PC-3 (cell line): ENCODE measurements around the gene APEX2. TPM values are rescaled to one million over a fixed set of nuclear protein-coding genes. Genes with fewer than 3 reads are reported as not detected.

Experiments
- ATAC-seq: fragments of 200-7000 bp; cut with Tn5 transposase; 2 replicates; pipeline ENCODE4 v1.9.1; 2020; ENCODE audit warnings: mild to moderate bottlenecking, moderate library complexity
- BruUV-seq: library from RNA; stranded (reverse); fragments of 400-500 nt; replicated peaks from 2 replicates; lab custom pipeline; 2021; lab: Mats Ljungman, UMichigan
- CTCF ChIA-PET: fragments of 300-600 bp; sonication (Branson Sonifier 250); formaldehyde crosslinking; loops from one replicate; lab custom pipeline; 2022; ENCODE audit warnings: antibody characterized with exemption; lab: Charles Lee
- POLR2A ChIA-PET: fragments of 300-600 bp; sonication (Branson Sonifier 250); formaldehyde crosslinking; loops from one replicate; lab custom pipeline; 2022; ENCODE audit warnings: antibody characterized with exemption; ENCODE audit not compliant: unreplicated experiment; lab: Charles Lee
- DNase-seq: peaks from one replicate; pipeline ENCODE4 v3.0.0-alpha.2; 2015
- H2AFZ ChIP-seq: fragments of 300-600 bp; sonication (generic); 2 replicates; pipeline ENCODE4 v1.6.0; 2016; ENCODE audit warnings: antibody characterized with exemption, low read length
- H3F3A ChIP-seq: fragments of 300-600 bp; sonication (generic); one replicate; pipeline ENCODE4 v1.6.0; 2017; ENCODE audit warnings: antibody characterized with exemption, low read length, control low read depth, mild to moderate bottlenecking; ENCODE audit not compliant: unreplicated experiment
- H3K27ac ChIP-seq: fragments of 300-600 bp; sonication (generic); 2 replicates; pipeline ENCODE4 v1.5.1; 2016; ENCODE audit warnings: mild to moderate bottlenecking, low read length
- H3K27me3 ChIP-seq: fragments of 300-600 bp; sonication (generic); 2 replicates; pipeline ENCODE4 v1.6.1; 2016; ENCODE audit warnings: low read length, mixed read lengths
- H3K36me3 ChIP-seq: fragments of 300-600 bp; sonication (generic); 2 replicates; pipeline ENCODE4 v1.6.1; 2016; ENCODE audit warnings: low read depth, mixed run types, low read length, mixed read lengths
- H3K4me1 ChIP-seq: fragments of 300-600 bp; sonication (generic); 2 replicates; pipeline ENCODE4 v1.5.1; 2016; ENCODE audit warnings: low read length; ENCODE audit not compliant: insufficient read depth
- H3K4me2 ChIP-seq: fragments of 300-600 bp; sonication (generic); 2 replicates; pipeline ENCODE4 v1.6.0; 2016; ENCODE audit warnings: low read length
- H3K4me3 ChIP-seq: fragments of 300-600 bp; sonication (generic); 2 replicates; pipeline ENCODE4 v1.5.1; 2016; ENCODE audit warnings: mild to moderate bottlenecking, low read length, mixed read lengths
- H3K79me2 ChIP-seq: fragments of 300-600 bp; sonication (generic); 2 replicates; pipeline ENCODE4 v1.6.1; 2017; ENCODE audit warnings: low read length, mixed read lengths
- H3K9ac ChIP-seq: fragments of 300-600 bp; sonication (generic); 2 replicates; pipeline ENCODE4 v1.6.0; 2016; ENCODE audit warnings: mild to moderate bottlenecking, low read length
- H3K9me2 ChIP-seq: fragments of 300-600 bp; sonication (generic); replicated peaks from 2 replicates; pipeline ENCODE4 v1.6.1; 2016; ENCODE audit warnings: mixed run types, low read length, mixed read lengths
- H3K9me3 ChIP-seq: fragments of 300-600 bp; sonication (generic); 2 replicates; pipeline ENCODE4 v1.6.1; 2016; ENCODE audit warnings: low read length, mixed read lengths
- H4K20me1 ChIP-seq: fragments of 300-600 bp; sonication (generic); 2 replicates; pipeline ENCODE4 v1.6.1; 2016; ENCODE audit warnings: low read length, mixed read lengths
- EZH2 ChIP-seq: fragments of 300-600 bp; sonication (generic); IDR thresholded peaks from one replicate; pipeline ENCODE4 v1.6.1; 2017; ENCODE audit warnings: antibody characterized with exemption, mild to moderate bottlenecking, low read length; ENCODE audit not compliant: unreplicated experiment
- EZH2phosphoT487 ChIP-seq: fragments of 300-600 bp; sonication (generic); IDR thresholded peaks from 2 replicates; pipeline ENCODE4 v1.6.1; 2018; ENCODE audit warnings: mild to moderate bottlenecking, antibody characterized with exemption, low read length, borderline replicate concordance
- intact Hi-C: fragments of 100-400 bp; cut with micrococcal nuclease; formaldehyde crosslinking; loops from 2 replicates; pipeline ENCODE4 v1.9.0; 2023
- total RNA-seq: library from RNA; depleted of rRNA; stranded (reverse); fragments of >200 nt; gene quantifications from 2 replicates; pipeline ENCODE4 v1.2.3, GENCODE V29; 2014
- TF ChIP-seq, protein P1 (sequence below): fragments of 300-600 bp; sonication (generic); conservative IDR thresholded peaks from 2 replicates; pipeline ENCODE4 v1.5.1; 2017; ENCODE audit warnings: antibody characterized with exemption, low read depth, mild to moderate bottlenecking, low read length

Gene APEX2
- total RNA-seq, 1 experiment from 2014 or later, result 24.7 TPM

DNA sequence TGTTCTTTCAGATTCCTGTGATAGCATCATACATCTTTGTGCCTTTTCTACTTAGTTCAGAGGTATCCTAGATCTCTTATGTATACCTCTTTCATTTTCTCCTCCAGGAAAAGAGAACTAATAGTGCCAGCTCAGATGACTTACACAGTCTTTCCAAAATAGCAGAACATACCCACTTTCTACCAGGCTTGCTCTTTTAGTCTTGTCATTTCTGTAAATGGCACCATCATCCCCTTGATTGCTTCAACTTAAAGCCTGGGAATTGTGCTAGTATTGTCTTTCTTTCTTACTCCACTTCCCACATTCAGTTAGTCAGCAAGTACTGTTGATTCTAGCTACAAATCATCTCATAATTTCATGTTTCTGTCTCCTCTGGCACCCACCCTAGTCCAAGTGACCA is 5.1 kb downstream of the APEX2 start:
- Histone ChIP-seq H3K9ac (no peak overlapping the region), H3K4me3 (no peak overlapping the region), H3K27ac (peak overlapping the region; percentile 97), H2AFZ (no peak overlapping the region), H4K20me1 (no peaks in the 10 kb centered on the region), H3K4me1 (peaks cover 85% of the 10 kb centered on the region), H3K9me2 (no peaks in the 10 kb centered on the region), H3K27me3 (no peaks in the 10 kb centered on the region), H3K9me3 (no peaks in the 10 kb centered on the region), H3K4me2 (no peak overlapping the region), H3K36me3 (peaks cover 38% of the 10 kb centered on the region), H3K79me2 (peaks cover 55% of the 10 kb centered on the region), H3F3A (peaks cover 5% of the 10 kb centered on the region)
- intact Hi-C loops, result loop anchor here (10.0 kb wide), 2 partner anchors 200 to 960 kb away; partner anchors contain the start of genes MAGED2 and PHF8
- ATAC-seq (no peak), DNase-seq (no peak)
- no TSS peak for BruUV-seq
- POLR2A ChIA-PET, result no interaction called here
- CTCF ChIA-PET, result no interaction called here
- TF ChIP-seq, protein P1, sequence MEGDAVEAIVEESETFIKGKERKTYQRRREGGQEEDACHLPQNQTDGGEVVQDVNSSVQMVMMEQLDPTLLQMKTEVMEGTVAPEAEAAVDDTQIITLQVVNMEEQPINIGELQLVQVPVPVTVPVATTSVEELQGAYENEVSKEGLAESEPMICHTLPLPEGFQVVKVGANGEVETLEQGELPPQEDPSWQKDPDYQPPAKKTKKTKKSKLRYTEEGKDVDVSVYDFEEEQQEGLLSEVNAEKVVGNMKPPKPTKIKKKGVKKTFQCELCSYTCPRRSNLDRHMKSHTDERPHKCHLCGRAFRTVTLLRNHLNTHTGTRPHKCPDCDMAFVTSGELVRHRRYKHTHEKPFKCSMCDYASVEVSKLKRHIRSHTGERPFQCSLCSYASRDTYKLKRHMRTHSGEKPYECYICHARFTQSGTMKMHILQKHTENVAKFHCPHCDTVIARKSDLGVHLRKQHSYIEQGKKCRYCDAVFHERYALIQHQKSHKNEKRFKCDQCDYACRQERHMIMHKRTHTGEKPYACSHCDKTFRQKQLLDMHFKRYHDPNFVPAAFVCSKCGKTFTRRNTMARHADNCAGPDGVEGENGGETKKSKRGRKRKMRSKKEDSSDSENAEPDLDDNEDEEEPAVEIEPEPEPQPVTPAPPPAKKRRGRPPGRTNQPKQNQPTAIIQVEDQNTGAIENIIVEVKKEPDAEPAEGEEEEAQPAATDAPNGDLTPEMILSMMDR, result no peak
- no peak for TF ChIP-seq EZH2phosphoT487

DNA sequence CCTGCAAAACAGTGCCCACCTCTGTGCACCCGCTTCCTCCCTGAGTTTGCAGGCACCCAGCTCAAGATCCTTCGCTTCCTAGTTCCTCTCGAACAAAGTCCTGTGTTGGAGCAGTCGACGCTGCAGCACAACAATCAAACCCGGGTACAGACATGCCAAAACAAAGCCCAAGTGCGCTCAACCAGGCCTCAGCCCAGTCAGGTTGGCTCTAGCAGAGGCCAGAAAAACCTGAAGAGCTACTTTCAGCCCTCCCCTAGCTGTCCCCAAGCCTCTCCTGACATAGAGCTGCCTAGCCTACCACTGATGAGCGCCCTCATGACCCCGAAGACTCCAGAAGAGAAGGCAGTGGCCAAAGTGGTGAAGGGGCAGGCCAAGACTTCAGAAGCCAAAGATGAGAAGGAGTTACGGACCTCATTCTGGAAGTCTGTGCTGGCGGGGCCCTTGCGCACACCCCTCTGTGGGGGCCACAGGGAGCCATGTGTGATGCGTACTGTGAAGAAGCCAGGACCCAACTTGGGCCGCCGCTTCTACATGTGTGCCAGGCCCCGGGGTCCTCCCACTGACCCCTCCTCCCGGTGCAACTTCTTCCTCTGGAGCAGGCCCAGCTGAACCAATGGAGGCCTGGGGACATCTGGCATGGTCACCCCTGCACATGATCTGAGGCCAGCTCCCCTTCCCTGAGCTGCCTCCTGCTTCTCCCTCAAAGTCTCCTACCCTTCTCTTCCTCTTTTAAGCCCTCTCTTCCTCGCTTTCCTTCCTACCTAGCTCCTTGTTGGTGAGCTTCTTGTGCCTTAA is 6.9 kb downstream of the APEX2 start:
- TF ChIP-seq EZH2phosphoT487 (no peak), EZH2 (no peak)
- TF ChIP-seq, protein P1, result no peak
- CTCF ChIA-PET, result no interaction called here
- peaks cover 76% of the 10 kb centered on the region for H3K4me1 ChIP-seq
- H3K79me2 ChIP-seq, result peaks cover 37% of the 10 kb centered on the region
- no peaks in the 10 kb centered on the region for H3K9me2 ChIP-seq
- no peaks in the 10 kb centered on the region for H4K20me1 ChIP-seq
- POLR2A ChIA-PET, result interaction anchor here (0.5 to 0.6 kb wide), 2 partner anchors 49 to 368 kb away, joined by 3 to 4 read pairs; no protein-coding TSS in a partner anchor
- no TSS peak for BruUV-seq
- H3K4me3 ChIP-seq, result peak overlapping the region; percentile 43; the same call in 1 of the 2 replicates
- peaks cover 5% of the 10 kb centered on the region for H3F3A ChIP-seq
- DNase-seq (peak; percentile 13), ATAC-seq (no peak)
- peaks cover 38% of the 10 kb centered on the region for H3K36me3 ChIP-seq
- H3K9ac ChIP-seq, result peak overlapping the region; percentile 75
- H2AFZ ChIP-seq, result no peak overlapping the region
- peak overlapping the region; percentile 78 for H3K4me2 ChIP-seq
- intact Hi-C loops, result loop anchor here (1.0 to 10.0 kb wide), 3 partner anchors 202 to 962 kb away; partner anchors contain the start of genes MAGED2 and PHF8
- no peaks in the 10 kb centered on the region for H3K27me3 ChIP-seq
- H3K27ac ChIP-seq, result peak overlapping the region; percentile 100
- H3K9me3 ChIP-seq, result no peaks in the 10 kb centered on the region
